SK-N-SH treated with all-trans-retinoic acid at 6 μM for 48 hours (cell line): ENCODE measurements around the gene TIMP4.

Source experiments
- ATAC-seq: fragments of 200-7000 bp; cut with Tn5 transposase; 3 replicates; pipeline ENCODE4 v1.9.1; 2020; ENCODE audit warnings: mild to moderate bottlenecking, moderate library complexity
- ARNTL ChIP-seq: fragments of 450-650 bp; formaldehyde crosslinking; IDR thresholded peaks from 2 replicates; pipeline ENCODE4 v1.5.0; 2020; ENCODE audit warnings: low read depth, mild to moderate bottlenecking, moderate library complexity, borderline replicate concordance
- BACH2 ChIP-seq: fragments of 250-450 bp; sonication (Bioruptor Pico); IDR thresholded peaks from 2 replicates; pipeline ENCODE4 v1.9.0; 2021; ENCODE audit warnings: mild to moderate bottlenecking, borderline replicate concordance
- CSDC2 ChIP-seq: fragments of 250-450 bp; sonication (Bioruptor Pico); IDR thresholded peaks from 2 replicates; pipeline ENCODE4 v1.5.0; 2020; ENCODE audit warnings: mild to moderate bottlenecking, moderate library complexity
- ESRRG ChIP-seq: fragments of 250-450 bp; sonication (Bioruptor Pico); IDR thresholded peaks from 2 replicates; pipeline ENCODE4 v1.6.1; 2021; ENCODE audit warnings: mild to moderate bottlenecking
- GLIS3 ChIP-seq: fragments of 250-450 bp; sonication (Bioruptor Pico); IDR thresholded peaks from 2 replicates; pipeline ENCODE4 v1.5.0; 2020; ENCODE audit warnings: mild to moderate bottlenecking, moderate library complexity
- ISL1 ChIP-seq: fragments of 250-450 bp; sonication (Bioruptor Pico); IDR thresholded peaks from 2 replicates; pipeline ENCODE4 v2.1.2; 2022; ENCODE audit warnings: mild to moderate bottlenecking, moderate library complexity
- OSR1 ChIP-seq: fragments of 250-450 bp; sonication (Bioruptor Pico); IDR thresholded peaks from 2 replicates; pipeline ENCODE4 v1.8.0; 2022; ENCODE audit warnings: moderate library complexity, mild to moderate bottlenecking, inconsistent platforms
- PPARA ChIP-seq: fragments of 250-450 bp; sonication (Bioruptor Pico); IDR thresholded peaks from 2 replicates; pipeline ENCODE4 v1.5.0; 2020; ENCODE audit warnings: mild to moderate bottlenecking, borderline replicate concordance
- RARB ChIP-seq: fragments of 250-450 bp; sonication (Bioruptor Pico); IDR thresholded peaks from 2 replicates; pipeline ENCODE4 v1.8.0; 2021; ENCODE audit warnings: mild to moderate bottlenecking, moderate library complexity
- SNAI2 ChIP-seq: fragments of 250-450 bp; sonication (Bioruptor Pico); IDR thresholded peaks from 2 replicates; pipeline ENCODE4 v1.5.0; 2020; ENCODE audit warnings: mild to moderate bottlenecking, moderate library complexity
- TCF4 ChIP-seq: fragments of 250-450 bp; sonication (Bioruptor Pico); IDR thresholded peaks from 2 replicates; pipeline ENCODE4 v1.8.0; 2021; ENCODE audit warnings: mild to moderate bottlenecking, moderate library complexity, borderline replicate concordance
- TOX ChIP-seq: fragments of 250-450 bp; sonication (Bioruptor Pico); IDR thresholded peaks from 2 replicates; pipeline ENCODE4 v1.8.0; 2021; ENCODE audit warnings: mild to moderate bottlenecking, moderate library complexity, borderline replicate concordance
- ZC3H10 ChIP-seq: fragments of 250-450 bp; sonication (Bioruptor Pico); IDR thresholded peaks from 2 replicates; pipeline ENCODE4 v1.5.1; 2021; ENCODE audit warnings: mild to moderate bottlenecking, moderate library complexity
- ZFP3 ChIP-seq: fragments of 250-450 bp; sonication (Bioruptor Pico); IDR thresholded peaks from 2 replicates; pipeline ENCODE4 v1.5.0; 2020; ENCODE audit warnings: mild to moderate bottlenecking, moderate library complexity
- ZFP30 ChIP-seq: fragments of 450-650 bp; formaldehyde crosslinking; IDR thresholded peaks from 2 replicates; pipeline ENCODE4 v1.5.0; 2022; ENCODE audit warnings: mild to moderate bottlenecking, moderate library complexity
- ZNF565 ChIP-seq: fragments of 450-650 bp; formaldehyde crosslinking; conservative IDR thresholded peaks from 2 replicates; pipeline ENCODE4 v1.5.0; 2020; ENCODE audit warnings: low read depth, mild to moderate bottlenecking, moderate library complexity
- ZNF70 ChIP-seq: fragments of 450-650 bp; formaldehyde crosslinking; IDR thresholded peaks from 2 replicates; pipeline ENCODE4 v1.5.0; 2020; ENCODE audit warnings: mild to moderate bottlenecking, moderate library complexity
- ZNF8 ChIP-seq: fragments of 450-650 bp; formaldehyde crosslinking; IDR thresholded peaks from 2 replicates; pipeline ENCODE4 v1.5.0; 2020; ENCODE audit warnings: mild to moderate bottlenecking, moderate library complexity
- TF ChIP-seq, protein P1 (sequence below): fragments of 250-450 bp; sonication (Bioruptor Pico); IDR thresholded peaks from 2 replicates; pipeline ENCODE4 v1.5.0; 2020; ENCODE audit warnings: mild to moderate bottlenecking, moderate library complexity
- TF ChIP-seq, protein P2 (sequence below): fragments of 250-450 bp; sonication (Bioruptor Pico); IDR thresholded peaks from 2 replicates; pipeline ENCODE4 v1.5.1; 2021; ENCODE audit warnings: mild to moderate bottlenecking, moderate library complexity
- TF ChIP-seq, protein P3 (sequence below): fragments of 250-450 bp; sonication (Bioruptor Pico); IDR thresholded peaks from 2 replicates; pipeline ENCODE4 v1.8.0; 2020; ENCODE audit warnings: mild to moderate bottlenecking, moderate library complexity, borderline replicate concordance
- TF ChIP-seq, protein P4 (sequence below): fragments of 250-450 bp; sonication (Bioruptor Pico); IDR thresholded peaks from 2 replicates; pipeline ENCODE4 v1.5.1; 2020; ENCODE audit warnings: low read depth, mild to moderate bottlenecking, moderate library complexity
- TF ChIP-seq, protein P5 (sequence below): fragments of 250-450 bp; sonication (Bioruptor Pico); IDR thresholded peaks from 2 replicates; pipeline ENCODE4 v1.8.0; 2021; ENCODE audit warnings: low read depth, mild to moderate bottlenecking, moderate library complexity, borderline replicate concordance

Gene TIMP4

DNA sequence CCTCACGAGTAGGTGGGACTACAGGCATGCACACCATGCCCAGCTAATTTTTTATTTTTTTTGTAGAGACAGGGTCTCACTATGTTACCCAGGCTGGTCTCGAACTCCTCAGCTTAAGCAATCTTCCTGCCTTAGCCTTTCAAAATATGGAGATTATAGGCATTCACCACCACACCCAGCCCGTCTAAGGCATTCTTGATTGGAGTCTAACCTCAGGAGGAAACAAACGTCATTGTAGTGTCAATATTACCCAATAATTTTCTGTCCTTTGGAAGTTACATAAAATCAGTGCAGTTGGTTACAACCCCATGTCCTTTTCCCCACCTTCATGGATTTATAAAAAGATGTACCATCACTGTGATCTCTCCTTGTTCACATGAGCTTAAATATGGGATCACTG is 41.8 kb downstream of the TIMP4 start:
- ATAC-seq, result no peak
- no peak for TF ChIP-seq RARB (CRISPR knock-in tag)
- TF ChIP-seq ZNF8 (CRISPR knock-in tag), result no peak
- no peak for TF ChIP-seq SNAI2 (CRISPR knock-in tag)
- TF ChIP-seq ZC3H10 (CRISPR knock-in tag), result no peak
- TF ChIP-seq, protein P1, sequence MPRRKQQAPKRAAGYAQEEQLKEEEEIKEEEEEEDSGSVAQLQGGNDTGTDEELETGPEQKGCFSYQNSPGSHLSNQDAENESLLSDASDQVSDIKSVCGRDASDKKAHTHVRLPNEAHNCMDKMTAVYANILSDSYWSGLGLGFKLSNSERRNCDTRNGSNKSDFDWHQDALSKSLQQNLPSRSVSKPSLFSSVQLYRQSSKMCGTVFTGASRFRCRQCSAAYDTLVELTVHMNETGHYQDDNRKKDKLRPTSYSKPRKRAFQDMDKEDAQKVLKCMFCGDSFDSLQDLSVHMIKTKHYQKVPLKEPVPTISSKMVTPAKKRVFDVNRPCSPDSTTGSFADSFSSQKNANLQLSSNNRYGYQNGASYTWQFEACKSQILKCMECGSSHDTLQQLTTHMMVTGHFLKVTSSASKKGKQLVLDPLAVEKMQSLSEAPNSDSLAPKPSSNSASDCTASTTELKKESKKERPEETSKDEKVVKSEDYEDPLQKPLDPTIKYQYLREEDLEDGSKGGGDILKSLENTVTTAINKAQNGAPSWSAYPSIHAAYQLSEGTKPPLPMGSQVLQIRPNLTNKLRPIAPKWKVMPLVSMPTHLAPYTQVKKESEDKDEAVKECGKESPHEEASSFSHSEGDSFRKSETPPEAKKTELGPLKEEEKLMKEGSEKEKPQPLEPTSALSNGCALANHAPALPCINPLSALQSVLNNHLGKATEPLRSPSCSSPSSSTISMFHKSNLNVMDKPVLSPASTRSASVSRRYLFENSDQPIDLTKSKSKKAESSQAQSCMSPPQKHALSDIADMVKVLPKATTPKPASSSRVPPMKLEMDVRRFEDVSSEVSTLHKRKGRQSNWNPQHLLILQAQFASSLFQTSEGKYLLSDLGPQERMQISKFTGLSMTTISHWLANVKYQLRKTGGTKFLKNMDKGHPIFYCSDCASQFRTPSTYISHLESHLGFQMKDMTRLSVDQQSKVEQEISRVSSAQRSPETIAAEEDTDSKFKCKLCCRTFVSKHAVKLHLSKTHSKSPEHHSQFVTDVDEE, result no peak
- no peak for TF ChIP-seq GLIS3 (CRISPR knock-in tag)
- no peak for TF ChIP-seq ZFP3 (CRISPR knock-in tag)
- TF ChIP-seq, protein P2, sequence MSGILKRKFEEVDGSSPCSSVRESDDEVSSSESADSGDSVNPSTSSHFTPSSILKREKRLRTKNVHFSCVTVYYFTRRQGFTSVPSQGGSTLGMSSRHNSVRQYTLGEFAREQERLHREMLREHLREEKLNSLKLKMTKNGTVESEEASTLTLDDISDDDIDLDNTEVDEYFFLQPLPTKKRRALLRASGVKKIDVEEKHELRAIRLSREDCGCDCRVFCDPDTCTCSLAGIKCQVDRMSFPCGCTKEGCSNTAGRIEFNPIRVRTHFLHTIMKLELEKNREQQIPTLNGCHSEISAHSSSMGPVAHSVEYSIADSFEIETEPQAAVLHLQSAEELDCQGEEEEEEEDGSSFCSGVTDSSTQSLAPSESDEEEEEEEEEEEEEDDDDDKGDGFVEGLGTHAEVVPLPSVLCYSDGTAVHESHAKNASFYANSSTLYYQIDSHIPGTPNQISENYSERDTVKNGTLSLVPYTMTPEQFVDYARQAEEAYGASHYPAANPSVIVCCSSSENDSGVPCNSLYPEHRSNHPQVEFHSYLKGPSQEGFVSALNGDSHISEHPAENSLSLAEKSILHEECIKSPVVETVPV (CRISPR knock-in tag), result no peak
- no peak for TF ChIP-seq ISL1
- no peak for TF ChIP-seq TCF4 (CRISPR knock-in tag)
- no peak for TF ChIP-seq ESRRG
- no peak for TF ChIP-seq CSDC2 (CRISPR knock-in tag)
- TF ChIP-seq ZNF565 (CRISPR knock-in tag), result no peak
- TF ChIP-seq OSR1, result no peak
- no peak for TF ChIP-seq PPARA (CRISPR knock-in tag)
- no peak for TF ChIP-seq ARNTL
- TF ChIP-seq ZNF70 (CRISPR knock-in tag), result no peak
- TF ChIP-seq, protein P3, sequence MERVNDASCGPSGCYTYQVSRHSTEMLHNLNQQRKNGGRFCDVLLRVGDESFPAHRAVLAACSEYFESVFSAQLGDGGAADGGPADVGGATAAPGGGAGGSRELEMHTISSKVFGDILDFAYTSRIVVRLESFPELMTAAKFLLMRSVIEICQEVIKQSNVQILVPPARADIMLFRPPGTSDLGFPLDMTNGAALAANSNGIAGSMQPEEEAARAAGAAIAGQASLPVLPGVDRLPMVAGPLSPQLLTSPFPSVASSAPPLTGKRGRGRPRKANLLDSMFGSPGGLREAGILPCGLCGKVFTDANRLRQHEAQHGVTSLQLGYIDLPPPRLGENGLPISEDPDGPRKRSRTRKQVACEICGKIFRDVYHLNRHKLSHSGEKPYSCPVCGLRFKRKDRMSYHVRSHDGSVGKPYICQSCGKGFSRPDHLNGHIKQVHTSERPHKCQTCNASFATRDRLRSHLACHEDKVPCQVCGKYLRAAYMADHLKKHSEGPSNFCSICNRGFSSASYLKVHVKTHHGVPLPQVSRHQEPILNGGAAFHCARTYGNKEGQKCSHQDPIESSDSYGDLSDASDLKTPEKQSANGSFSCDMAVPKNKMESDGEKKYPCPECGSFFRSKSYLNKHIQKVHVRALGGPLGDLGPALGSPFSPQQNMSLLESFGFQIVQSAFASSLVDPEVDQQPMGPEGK, result no peak
- no peak for TF ChIP-seq BACH2 (CRISPR knock-in tag)
- TF ChIP-seq, protein P4, sequence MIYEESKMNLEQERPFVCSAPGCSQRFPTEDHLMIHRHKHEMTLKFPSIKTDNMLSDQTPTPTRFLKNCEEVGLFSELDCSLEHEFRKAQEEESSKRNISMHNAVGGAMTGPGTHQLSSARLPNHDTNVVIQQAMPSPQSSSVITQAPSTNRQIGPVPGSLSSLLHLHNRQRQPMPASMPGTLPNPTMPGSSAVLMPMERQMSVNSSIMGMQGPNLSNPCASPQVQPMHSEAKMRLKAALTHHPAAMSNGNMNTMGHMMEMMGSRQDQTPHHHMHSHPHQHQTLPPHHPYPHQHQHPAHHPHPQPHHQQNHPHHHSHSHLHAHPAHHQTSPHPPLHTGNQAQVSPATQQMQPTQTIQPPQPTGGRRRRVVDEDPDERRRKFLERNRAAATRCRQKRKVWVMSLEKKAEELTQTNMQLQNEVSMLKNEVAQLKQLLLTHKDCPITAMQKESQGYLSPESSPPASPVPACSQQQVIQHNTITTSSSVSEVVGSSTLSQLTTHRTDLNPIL (CRISPR knock-in tag), result no peak

DNA sequence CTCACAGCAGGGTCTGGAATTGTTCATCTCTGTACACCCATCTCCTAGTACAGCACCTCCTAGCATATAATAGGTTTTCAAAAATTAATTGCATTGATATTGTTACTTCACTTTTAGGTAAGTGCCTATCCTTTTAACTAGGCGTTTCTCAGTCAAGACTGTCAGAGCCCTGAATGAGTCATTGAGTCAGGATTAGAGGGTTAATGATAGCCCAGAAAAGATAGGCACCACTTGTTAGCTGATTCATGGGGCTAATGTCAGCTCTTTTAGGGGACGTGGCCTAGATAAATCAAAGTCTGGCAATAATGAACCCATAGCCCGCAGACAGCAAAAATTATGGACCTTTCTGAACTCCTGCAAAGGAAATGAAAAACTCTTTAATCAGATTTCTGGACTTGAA is 42.9 kb downstream of the TIMP4 start:
- TF ChIP-seq CSDC2 (CRISPR knock-in tag) (no peak), OSR1 (no peak), ISL1 (no peak), TCF4 (CRISPR knock-in tag) (no peak), ARNTL (no peak), ZNF565 (CRISPR knock-in tag) (no peak), ZNF70 (CRISPR knock-in tag) (no peak), GLIS3 (CRISPR knock-in tag) (no peak), TOX (CRISPR knock-in tag) (no peak), PPARA (CRISPR knock-in tag) (no peak), SNAI2 (CRISPR knock-in tag) (no peak), ZFP30 (no peak), ESRRG (no peak), BACH2 (CRISPR knock-in tag) (no peak)
- TF ChIP-seq, protein P4 (CRISPR knock-in tag), result no peak
- TF ChIP-seq, protein P1, result no peak
- TF ChIP-seq, protein P5, sequence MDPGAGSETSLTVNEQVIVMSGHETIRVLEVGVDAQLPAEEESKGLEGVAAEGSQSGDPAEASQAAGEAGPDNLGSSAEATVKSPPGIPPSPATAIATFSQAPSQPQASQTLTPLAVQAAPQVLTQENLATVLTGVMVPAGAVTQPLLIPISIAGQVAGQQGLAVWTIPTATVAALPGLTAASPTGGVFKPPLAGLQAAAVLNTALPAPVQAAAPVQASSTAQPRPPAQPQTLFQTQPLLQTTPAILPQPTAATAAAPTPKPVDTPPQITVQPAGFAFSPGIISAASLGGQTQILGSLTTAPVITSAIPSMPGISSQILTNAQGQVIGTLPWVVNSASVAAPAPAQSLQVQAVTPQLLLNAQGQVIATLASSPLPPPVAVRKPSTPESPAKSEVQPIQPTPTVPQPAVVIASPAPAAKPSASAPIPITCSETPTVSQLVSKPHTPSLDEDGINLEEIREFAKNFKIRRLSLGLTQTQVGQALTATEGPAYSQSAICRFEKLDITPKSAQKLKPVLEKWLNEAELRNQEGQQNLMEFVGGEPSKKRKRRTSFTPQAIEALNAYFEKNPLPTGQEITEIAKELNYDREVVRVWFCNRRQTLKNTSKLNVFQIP, result no peak
- TF ChIP-seq, protein P2 (CRISPR knock-in tag), result no peak
- ATAC-seq, result no peak
